GM12878 (cell line): ENCODE results near the gene MST1R. TPM values are rescaled to one million over a fixed set of nuclear protein-coding genes. Genes with fewer than 3 reads are reported as not detected.

ENCODE experiments used
- ATAC-seq: fragments of 200-7000 bp; cut with Tn5 transposase; 3 replicates; pipeline ENCODE4 v1.9.1; 2020; ENCODE audit warnings: mild to moderate bottlenecking, moderate library complexity
- BruUV-seq: library from RNA; stranded (reverse); fragments of 400-500 nt; replicated peaks from 2 replicates; lab custom pipeline; 2021; lab: Mats Ljungman, UMichigan
- CTCF ChIA-PET: fragments of 300-600 bp; sonication (Branson Sonifier 250); formaldehyde crosslinking; extraction: SDS; loops from one replicate; lab custom pipeline; 2021; ENCODE audit warnings: inconsistent platforms; lab: Yijun Ruan, JAX
- POLR2A ChIA-PET: fragments of 350-600 bp; formaldehyde crosslinking; extraction: SDS; loops from one replicate; lab custom pipeline; 2021; ENCODE audit warnings: inconsistent platforms; lab: Charles Lee
- RAD21 ChIA-PET: fragments of 300-600 bp; sonication (Branson Sonifier 250); formaldehyde crosslinking; loops from one replicate; lab custom pipeline; 2023; ENCODE audit warnings: antibody characterized with exemption; ENCODE audit not compliant: unreplicated experiment; lab: Charles Lee
- SMC1A ChIA-PET: fragments of 300-600 bp; sonication (Branson Sonifier 250); formaldehyde crosslinking; loops from one replicate; lab custom pipeline; 2023; ENCODE audit not compliant: unreplicated experiment, uncharacterized antibody; lab: Charles Lee
- DNase-seq: peaks from one replicate; pipeline ENCODE4 v3.0.0-alpha.2; 2011; ENCODE audit warnings: low read depth, low spot score
- FAIRE-seq: peaks from 3 replicates; lab custom pipeline; 2011; peaks lifted over from hg19 to GRCh38; lab: Jason Lieb, UNC
- H2AFZ ChIP-seq: 2 replicates; pipeline ENCODE4 v1.6.0; 2011; ENCODE audit warnings: low read depth, low read length, control low read depth; ENCODE audit not compliant: control insufficient read depth
- H3K27ac ChIP-seq: 2 replicates; pipeline ENCODE4 v1.5.1; 2011; ENCODE audit warnings: control low read depth; ENCODE audit not compliant: control insufficient read depth, insufficient read depth
- H3K27me3 ChIP-seq, 2 experiments: replicated peaks in 1 of 2; 2 replicates each; pipeline versions ENCODE4 v1.6.0 to v1.6.1; 2011; ENCODE audit warnings: low read length in 1 of 2; ENCODE audit not compliant: control insufficient read depth in 2 of 2, insufficient read depth in 2 of 2
- H3K36me3 ChIP-seq, 2 experiments: 2 replicates each; pipeline ENCODE4 v1.5.1; 2011; ENCODE audit warnings: low read length in 1 of 2; ENCODE audit not compliant: control insufficient read depth in 2 of 2, insufficient read depth in 2 of 2
- H3K4me1 ChIP-seq: 2 replicates; pipeline ENCODE4 v1.6.1; 2011; ENCODE audit warnings: mild to moderate bottlenecking, low read length, moderate library complexity, mixed read lengths; ENCODE audit not compliant: control insufficient read depth, insufficient read depth
- H3K4me2 ChIP-seq: 2 replicates; pipeline ENCODE4 v1.6.0; 2011; ENCODE audit warnings: control low read depth; ENCODE audit not compliant: control insufficient read depth, insufficient read depth
- H3K4me3 ChIP-seq: fragments of 200-600 bp; sonication (generic); 2 replicates; pipeline ENCODE4 v1.5.1; 2016
- H3K79me2 ChIP-seq: 2 replicates; pipeline ENCODE4 v1.6.0; 2011; ENCODE audit warnings: low read length; ENCODE audit not compliant: control insufficient read depth, insufficient read depth
- H3K9ac ChIP-seq: 2 replicates; pipeline ENCODE4 v1.8.0; 2011; ENCODE audit warnings: low read length, control low read depth, mixed read lengths; ENCODE audit not compliant: control insufficient read depth, insufficient read depth
- H3K9me3 ChIP-seq: replicated peaks from 3 replicates; pipeline ENCODE4 v1.5.1; 2011; ENCODE audit warnings: mild to moderate bottlenecking, low read length; ENCODE audit not compliant: control insufficient read depth, insufficient read depth
- H4K20me1 ChIP-seq: 2 replicates; pipeline ENCODE4 v1.6.0; 2011; ENCODE audit not compliant: control insufficient read depth, insufficient read depth
- BHLHE40 ChIP-seq, 2 experiments: fragments of 450-650 bp in 1 of 2; IDR thresholded peaks; 2 replicates each; pipeline ENCODE4 v1.6.1; 2011 to 2017; ENCODE audit warnings: low read depth in 2 of 2, borderline replicate concordance in 1 of 2, improper control_type of control experiment in 1 of 2, low read length in 1 of 2, mild to moderate bottlenecking in 1 of 2
- WGBS: methylation state at CpG from one replicate; pipeline ENCODE4 v1.1.6; 2016; ENCODE audit warnings: low lambda C conversion rate; ENCODE audit not compliant: insufficient replicate concordance, insufficient coverage; ENCODE audit errors: missing lambda C conversion rate; 5-methylcytosine and 5-hydroxymethylcytosine counted together
- in situ Hi-C: fragments of 300-500 bp; cut with MboI; formaldehyde crosslinking; loops from 9 replicates; pipeline ENCODE4 v1.14.3; 2018; ENCODE audit warnings: mixed read lengths
- intact Hi-C: fragments of 100-400 bp; cut with micrococcal nuclease; formaldehyde crosslinking; loops from one replicate; pipeline ENCODE4 v1.14.2; 2022; ENCODE audit not compliant: unreplicated experiment
- polyA plus RNA-seq, 11 experiments: library from polyadenylated mRNA; depleted of rRNA in 4 of 11; unstranded in 6 of 11; stranded (reverse) in 5 of 11; fragments of >200 nt; fragmentation: Nextera tagmentation in 4 of 11; fragmentation: Illumina TruSeq in 1 of 11; extraction: Ambion mirVana in 4 of 11; extraction: Trizol in 1 of 11; gene quantifications; 1 replicate in 1 of 11; 2 replicates in 10 of 11; pipeline versions ENCODE4 v1.2.1 to v1.2.3, GENCODE V29; 2011 to 2016; ENCODE audit warnings: inconsistent platforms in 2 of 11, missing spikeins in 2 of 11, low read depth in 1 of 11
- total RNA-seq, 4 experiments: library from RNA; depleted of rRNA in 3 of 4; stranded (reverse); fragments of >200 nt in 3 of 4; fragmentation: Illumina TruSeq in 1 of 4; extraction: Trizol in 1 of 4; gene quantifications; 2 replicates each; pipeline versions ENCODE4 v1.2.1 to v1.2.3, GENCODE V29; 2013 to 2021
- TF ChIP-seq, protein P1 (sequence below): fragments of 450-650 bp; formaldehyde crosslinking; IDR thresholded peaks from 2 replicates; pipeline ENCODE4 v1.4.0; 2022; ENCODE audit warnings: mild to moderate bottlenecking, moderate library complexity

The MST1R gene
- total and polyA plus RNA-seq, 10 of the 15 experiments (the other 5 are each of a cell fraction or from before 2014, with no cell fraction given): 0.40 to 5.6 (median 1.2) TPM

DNA sequence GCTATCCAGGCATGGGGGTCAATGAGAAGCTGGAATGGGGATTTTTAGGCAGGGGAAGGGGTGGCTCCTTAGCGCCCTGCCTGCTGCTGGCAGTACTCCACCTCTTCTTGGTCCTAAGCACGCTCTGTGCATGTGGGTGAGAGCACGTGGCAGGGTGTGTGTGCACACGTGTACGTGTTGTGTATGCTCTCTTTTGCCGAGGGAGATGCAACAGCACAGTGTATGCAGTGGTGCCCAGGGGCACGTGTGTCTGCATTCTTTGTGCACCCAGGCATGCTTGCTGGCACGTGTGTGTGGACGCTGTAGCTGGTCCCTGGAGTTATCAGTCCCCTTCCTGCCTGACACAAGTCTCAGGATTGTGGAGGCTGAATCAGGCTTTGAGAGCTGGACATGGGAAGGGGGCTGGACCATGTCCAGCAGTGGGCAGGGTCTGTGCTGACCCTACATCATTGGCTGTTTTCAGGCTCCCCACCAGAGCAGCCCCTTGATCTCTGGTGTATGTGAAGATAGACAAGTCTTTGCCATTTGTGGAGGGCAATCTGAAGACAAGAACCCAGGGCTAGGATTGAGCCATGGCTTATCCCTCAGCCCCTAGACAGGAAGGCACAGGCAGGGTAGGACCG lies 32.0 kb downstream of the MST1R start:
- Histone ChIP-seq H3K27ac (no peak overlapping the region), H3K27me3 (peaks cover 2 to 11% of the 10 kb centered on the region in 2 experiments; a peak in 3 of 4 replicates), H3K9ac (no peak overlapping the region), H3K79me2 (no peaks in the 10 kb centered on the region), H4K20me1 (no peaks in the 10 kb centered on the region), H3K4me1 (no peaks in the 10 kb centered on the region), H3K4me3 (no peak overlapping the region), H2AFZ (no peak overlapping the region), H3K4me2 (no peak overlapping the region), H3K9me3 (no peaks in the 10 kb centered on the region), H3K36me3 (no peaks in the 10 kb centered on the region)
- ChIA-PET POLR2A (no interaction called here), SMC1A (interaction anchor here (0.6 to 1.5 kb wide), 2 partner anchors 15 to 467 kb away, joined by 3 to 5 read pairs; partner anchors contain the start of gene TRAIP), RAD21 (interaction anchor here (0.6 kb wide), 1 partner anchor 227 kb away, joined by 3 read pairs; no protein-coding TSS in a partner anchor), CTCF (interaction anchor here (1.0 to 1.9 kb wide), 2 partner anchors 13 to 32 kb away, joined by 3 to 7 read pairs; no protein-coding TSS in a partner anchor)
- TF ChIP-seq BHLHE40 (IDR thresholded peaks at IDR 0.05; ENCODE audit: borderline replicate concordance in 1 of 2, low read depth in 2 of 2, low read length in 1 of 2): peak in 1 of 2 experiments; percentile 32; a peak in 2 of 4 replicates
- TF ChIP-seq, protein P1, sequence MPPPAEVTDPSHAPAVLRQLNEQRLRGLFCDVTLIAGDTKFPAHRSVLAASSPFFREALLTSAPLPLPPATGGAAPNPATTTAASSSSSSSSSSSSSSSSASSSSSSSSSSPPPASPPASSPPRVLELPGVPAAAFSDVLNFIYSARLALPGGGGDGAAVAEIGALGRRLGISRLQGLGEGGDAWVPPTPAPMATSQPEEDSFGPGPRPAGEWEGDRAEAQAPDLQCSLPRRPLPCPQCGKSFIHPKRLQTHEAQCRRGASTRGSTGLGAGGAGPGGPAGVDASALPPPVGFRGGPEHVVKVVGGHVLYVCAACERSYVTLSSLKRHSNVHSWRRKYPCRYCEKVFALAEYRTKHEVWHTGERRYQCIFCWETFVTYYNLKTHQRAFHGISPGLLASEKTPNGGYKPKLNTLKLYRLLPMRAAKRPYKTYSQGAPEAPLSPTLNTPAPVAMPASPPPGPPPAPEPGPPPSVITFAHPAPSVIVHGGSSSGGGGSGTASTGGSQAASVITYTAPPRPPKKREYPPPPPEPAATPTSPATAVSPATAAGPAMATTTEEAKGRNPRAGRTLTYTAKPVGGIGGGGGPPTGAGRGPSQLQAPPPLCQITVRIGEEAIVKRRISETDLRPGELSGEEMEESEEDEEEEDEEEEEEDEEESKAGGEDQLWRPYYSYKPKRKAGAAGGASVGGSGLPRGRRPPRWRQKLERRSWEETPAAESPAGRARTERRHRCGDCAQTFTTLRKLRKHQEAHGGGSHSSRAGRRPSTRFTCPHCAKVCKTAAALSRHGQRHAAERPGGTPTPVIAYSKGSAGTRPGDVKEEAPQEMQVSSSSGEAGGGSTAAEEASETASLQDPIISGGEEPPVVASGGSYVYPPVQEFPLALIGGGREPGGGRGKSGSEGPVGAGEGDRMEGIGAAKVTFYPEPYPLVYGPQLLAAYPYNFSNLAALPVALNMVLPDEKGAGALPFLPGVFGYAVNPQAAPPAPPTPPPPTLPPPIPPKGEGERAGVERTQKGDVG (CRISPR knock-in tag): no peak
- in situ Hi-C loops (no loop called here), intact Hi-C loops (no loop called here)
- WGBS: 14% methylated on average over 10 of the region's 10 CpGs
- no peak for DNase-seq
- BruUV-seq: no TSS peak
- ATAC-seq: no peak
- no peak for FAIRE-seq
